OCI-LY1 (cell line): Measurements from ENCODE around the gene PARD3.

Source experiments
- CTCF ChIP-seq: fragments of 200-600 bp; sonication (generic), shearing (Covaris generic); IDR thresholded peaks from 2 replicates; pipeline ENCODE4 v1.5.1; 2017; ENCODE audit warnings: mild to moderate bottlenecking, antibody characterized with exemption, low read length, moderate library complexity, mixed read lengths
- EZH2 ChIP-seq: fragments of 200-600 bp; sonication (generic), shearing (Covaris generic); IDR thresholded peaks from 2 replicates; pipeline ENCODE4 v1.8.0; 2017; ENCODE audit warnings: borderline replicate concordance, mixed run types, mild to moderate bottlenecking, antibody characterized with exemption, low read length, moderate library complexity, mixed read lengths

- no peak for TF ChIP-seq EZH2
- TF ChIP-seq CTCF = no peak
Measured at GRCh38 chr10:34682580-34682979, 132.5 kb downstream of the PARD3 start.
